Measurements from ENCODE around the gene HIVEP1. TPM values are rescaled to one million over a fixed set of nuclear protein-coding genes. Genes with fewer than 3 reads are reported as not detected.

Gene HIVEP1
- total and polyA plus RNA-seq, 4 donors: 2.7 to 27.2 (median 6.2) TPM

- Histone ChIP-seq H3K27me3 (ENCODE audit: control insufficient read depth in 4 of 4, insufficient read depth in 4 of 4, low read length in 3 of 4) (no peaks in the 10 kb centered on the region), H3K36me3 (ENCODE audit: control insufficient read depth in 4 of 4, insufficient read depth in 3 of 4, low read depth in 1 of 4, low read length in 3 of 4) (peaks cover 8 to 33% (median 15%) of the 10 kb centered on the region in 4 donors), H3K9me3 (ENCODE audit: control insufficient read depth in 4 of 4, low read length in 3 of 4) (no peaks in the 10 kb centered on the region), H3K4me1 (ENCODE audit: control insufficient read depth in 4 of 4, insufficient read depth in 4 of 4, low read length in 3 of 4) (peaks cover 0 to 27% (median 3%) of the 10 kb centered on the region in 4 donors), H3K27ac (ENCODE audit: low read depth in 1 of 2, low read length in 2 of 2) (no peak overlapping the region), H3K9ac (ENCODE audit: low read depth in 1 of 2, low read length in 2 of 2) (peak overlapping the region in 1 of 2 donors; percentile 82), H3K4me3 (ENCODE audit: low read depth in 1 of 3, low read length in 3 of 3) (no peak overlapping the region)
- TF ChIP-seq EGR1 (IDR thresholded peaks at IDR 0.05; ENCODE audit: low read depth in 2 of 2): no peak
- 89% methylated on average over 8 of the region's 8 CpGs for WGBS
- DNase-seq (ENCODE audit: low spot score): no peak
These were observed 2.1 kb downstream of the HIVEP1 start for GRCh38 chr6:12014027-12014872.

GRCh38 chr6:12014873-12015149 is 2.7 kb downstream of the HIVEP1 start:
- no peak for DNase-seq (ENCODE audit: low spot score)
- H3K9ac ChIP-seq (ENCODE audit: low read depth in 1 of 2, low read length in 2 of 2): no peak overlapping the region
- no peaks in the 10 kb centered on the region for H3K9me3 ChIP-seq (ENCODE audit: control insufficient read depth in 4 of 4, low read length in 3 of 4)
- peaks cover 0 to 22% (median 3%) of the 10 kb centered on the region in 4 donors for H3K4me1 ChIP-seq (ENCODE audit: control insufficient read depth in 4 of 4, insufficient read depth in 4 of 4, low read length in 3 of 4)
- no peak overlapping the region for H3K27ac ChIP-seq (ENCODE audit: low read depth in 1 of 2, low read length in 2 of 2)
- TF ChIP-seq, protein P1, sequence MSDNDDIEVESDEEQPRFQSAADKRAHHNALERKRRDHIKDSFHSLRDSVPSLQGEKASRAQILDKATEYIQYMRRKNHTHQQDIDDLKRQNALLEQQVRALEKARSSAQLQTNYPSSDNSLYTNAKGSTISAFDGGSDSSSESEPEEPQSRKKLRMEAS (IDR thresholded peaks at IDR 0.05): no peak
- TF ChIP-seq YY1 (IDR thresholded peaks at IDR 0.05) (no peak), GABPA (IDR thresholded peaks at IDR 0.05 in 1 of 2, conservative IDR thresholded peaks at IDR 0.05 in 1 of 2) (no peak), REST (IDR thresholded peaks at IDR 0.05) (no peak), FOXA1 (IDR thresholded peaks at IDR 0.05) (no peak), EGR1 (IDR thresholded peaks at IDR 0.05; ENCODE audit: low read depth in 2 of 2) (no peak), HNF4G (IDR thresholded peaks at IDR 0.05) (no peak)
- no peaks in the 10 kb centered on the region for H3K27me3 ChIP-seq (ENCODE audit: control insufficient read depth in 4 of 4, insufficient read depth in 4 of 4, low read length in 3 of 4)
- 96% methylated on average over 3 of the region's 3 CpGs for WGBS
- peaks cover 8 to 35% (median 19%) of the 10 kb centered on the region in 4 donors for H3K36me3 ChIP-seq (ENCODE audit: control insufficient read depth in 4 of 4, insufficient read depth in 3 of 4, low read depth in 1 of 4, low read length in 3 of 4)
- H3K4me3 ChIP-seq (ENCODE audit: low read depth in 1 of 3, low read length in 3 of 3): no peak overlapping the region

- H3K4me1 ChIP-seq (ENCODE audit: control insufficient read depth in 4 of 4, insufficient read depth in 4 of 4, low read length in 3 of 4): peaks cover 0 to 15% (median 2%) of the 10 kb centered on the region in 4 donors
- no peak for TF ChIP-seq NR2F2 (IDR thresholded peaks at IDR 0.05)
- no peak for TF ChIP-seq HNF4A (conservative IDR thresholded peaks at IDR 0.05)
- TF ChIP-seq SP1 (IDR thresholded peaks at IDR 0.05): no peak
- TF ChIP-seq RXRA (IDR thresholded peaks at IDR 0.05): no peak
- no peak for TF ChIP-seq ATF3 (IDR thresholded peaks at IDR 0.05)
- TF ChIP-seq FOXA2 (IDR thresholded peaks at IDR 0.05): no peak
- TF ChIP-seq, protein P1 (IDR thresholded peaks at IDR 0.05): no peak
- no peak for TF ChIP-seq EGR1 (IDR thresholded peaks at IDR 0.05; ENCODE audit: low read depth in 2 of 2)
- no peak for TF ChIP-seq RAD21 (IDR thresholded peaks at IDR 0.05)
- no peak for TF ChIP-seq GABPA (IDR thresholded peaks at IDR 0.05 in 1 of 2, conservative IDR thresholded peaks at IDR 0.05 in 1 of 2)
- TF ChIP-seq YY1 (IDR thresholded peaks at IDR 0.05): no peak
- no peak for TF ChIP-seq REST (IDR thresholded peaks at IDR 0.05)
- no peak for TF ChIP-seq HNF4G (IDR thresholded peaks at IDR 0.05)
These were observed 5.2 kb downstream of the HIVEP1 start for GRCh38 chr6:12017263-12017662.

More at GRCh38 chr6:12017263-12017662, 5.2 kb downstream of the HIVEP1 start:
- no peak overlapping the region for H3K27ac ChIP-seq (ENCODE audit: low read depth in 1 of 2, low read length in 2 of 2)
- no peaks in the 10 kb centered on the region for H3K9me3 ChIP-seq (ENCODE audit: control insufficient read depth in 4 of 4, low read length in 3 of 4)
- no peaks in the 10 kb centered on the region for H3K27me3 ChIP-seq (ENCODE audit: control insufficient read depth in 4 of 4, insufficient read depth in 4 of 4, low read length in 3 of 4)
- 94% methylated on average over 10 of the region's 10 CpGs for WGBS
- no peak overlapping the region for H3K4me3 ChIP-seq (ENCODE audit: low read depth in 1 of 3, low read length in 3 of 3)
- H3K9ac ChIP-seq (ENCODE audit: low read depth in 1 of 2, low read length in 2 of 2): no peak overlapping the region
- peaks cover 8 to 43% (median 30%) of the 10 kb centered on the region in 4 donors for H3K36me3 ChIP-seq (ENCODE audit: control insufficient read depth in 4 of 4, insufficient read depth in 3 of 4, low read depth in 1 of 4, low read length in 3 of 4)
- DNase-seq (ENCODE audit: low spot score): no peak
